Activated CD4-positive, CD25-positive, alpha-beta regulatory T cell (primary cell): ENCODE measurements around the gene ZBTB7A.
A peak's percentile ranks its signal among the peaks of the same experiment; 100 is the strongest.
"Not testable (repeated sequence)": the region's sequence is repeated elsewhere in the genome, so short reads cannot be mapped to it uniquely, and the experiment has no call there.

Source experiments
- DNase-seq, 4 experiments: peaks; one replicate each; lab custom pipeline; 2025; lab: John Stamatoyannopoulos, UW

ZBTB7A gene

GRCh38 chr19:4015705-4016402 is 50.8 kb downstream of the ZBTB7A start:
- no peak for DNase-seq

- DNase-seq, result no peak
These were observed 51.9 kb downstream of the ZBTB7A start for GRCh38 chr19:4014541-4015491.

- no peak for DNase-seq
These were observed 52.7 kb downstream of the ZBTB7A start for GRCh38 chr19:4013886-4014540.

- no peak for DNase-seq
These were observed 53.6 kb downstream of the ZBTB7A start for GRCh38 chr19:4012975-4013634.

- no peak for DNase-seq
These were observed 54.4 kb downstream of the ZBTB7A start for GRCh38 chr19:4012092-4012974.

GRCh38 chr19:4011430-4011829 is 55.3 kb downstream of the ZBTB7A start:
- not testable (repeated sequence) for DNase-seq

GRCh38 chr19:4010808-4011110 is 55.9 kb downstream of the ZBTB7A start:
- DNase-seq, result no peak

GRCh38 chr19:4009990-4010807 is 56.5 kb downstream of the ZBTB7A start:
- no peak for DNase-seq

GRCh38 chr19:4007836-4008539 is 58.7 kb downstream of the ZBTB7A start:
- DNase-seq, result no peak

GRCh38 chr19:4007021-4007835 is 59.5 kb downstream of the ZBTB7A start, which contains the start of gene PIAS4:
PIAS4 (plus strand) TSS chr19:4007736; CDS start chr19:4007761, 25 bp downstream.
- DNase-seq, result peak; percentile 92 to 98 (median 96)

GRCh38 chr19:4005436-4005835 is 61.3 kb downstream of the ZBTB7A start:
- DNase-seq, result not testable (repeated sequence)

- not testable (repeated sequence) for DNase-seq
These were observed 65.9 kb downstream of the ZBTB7A start for GRCh38 chr19:4000798-4001197.

GRCh38 chr19:3998667-3999412 is 67.9 kb downstream of the ZBTB7A start:
- DNase-seq, result not testable (repeated sequence)

- no peak for DNase-seq
These were observed 71.1 kb downstream of the ZBTB7A start for GRCh38 chr19:3995607-3996006.
